HG02938 (cell line): ENCODE data around the gene MLXIPL.
"Not testable (repeated sequence)": the region's sequence is repeated elsewhere in the genome, so short reads cannot be mapped to it uniquely, and the experiment has no call there.

Experiments used
- ATAC-seq: cut with Tn5 transposase; IDR thresholded peaks from one replicate; pipeline ENCODE4 v1.9.1; 2021; ENCODE audit warnings: mild to moderate bottlenecking, moderate library complexity; ENCODE audit not compliant: unreplicated experiment

The MLXIPL gene

GRCh38 chr7:73614937-73615336, 9.4 kb downstream of the MLXIPL start:
- ATAC-seq: not testable (repeated sequence)

GRCh38 chr7:73613954-73614735, 10.2 kb downstream of the MLXIPL start:
- ATAC-seq: no peak

- no peak for ATAC-seq
These were observed 11.6 kb downstream of the MLXIPL start for GRCh38 chr7:73612598-73613269.

- ATAC-seq: no peak
These were observed 13.2 kb downstream of the MLXIPL start for GRCh38 chr7:73611017-73611555.

GRCh38 chr7:73610105-73610504, 14.2 kb downstream of the MLXIPL start:
- no peak for ATAC-seq

- not testable (repeated sequence) for ATAC-seq
These were observed 16.7 kb downstream of the MLXIPL start for GRCh38 chr7:73607692-73607983.

- no peak for ATAC-seq
These were observed 17.3 kb downstream of the MLXIPL start for GRCh38 chr7:73606801-73607691.

GRCh38 chr7:73605601-73606220, 18.6 kb downstream of the MLXIPL start:
- no peak for ATAC-seq

- ATAC-seq: no peak
These were observed 21.3 kb downstream of the MLXIPL start for GRCh38 chr7:73602721-73603651.

- no peak for ATAC-seq
These were observed 24.4 kb downstream of the MLXIPL start for GRCh38 chr7:73599916-73600315.

GRCh38 chr7:73599151-73599882, 25.0 kb downstream of the MLXIPL start:
- ATAC-seq: no peak

GRCh38 chr7:73597978-73598782, 26.1 kb downstream of the MLXIPL start:
- ATAC-seq: no peak

- ATAC-seq: no peak
These were observed 27.9 kb downstream of the MLXIPL start for GRCh38 chr7:73596191-73597065.

GRCh38 chr7:73595358-73595757, 29.0 kb downstream of the MLXIPL start:
- ATAC-seq: no peak

GRCh38 chr7:73593207-73594045, 30.9 kb downstream of the MLXIPL start:
- no peak for ATAC-seq

GRCh38 chr7:73586911-73587310, 37.4 kb downstream of the MLXIPL start:
- no peak for ATAC-seq
